PC-3 (cell line): ENCODE data around the gene SPOCD1.

ENCODE experiments used
- EZH2 ChIP-seq: fragments of 300-600 bp; sonication (generic); IDR thresholded peaks from one replicate; pipeline ENCODE4 v1.6.1; 2017; ENCODE audit warnings: antibody characterized with exemption, mild to moderate bottlenecking, low read length; ENCODE audit not compliant: unreplicated experiment
- EZH2phosphoT487 ChIP-seq: fragments of 300-600 bp; sonication (generic); IDR thresholded peaks from 2 replicates; pipeline ENCODE4 v1.6.1; 2018; ENCODE audit warnings: mild to moderate bottlenecking, antibody characterized with exemption, low read length, borderline replicate concordance
- TF ChIP-seq, protein P1 (sequence below): fragments of 300-600 bp; sonication (generic); conservative IDR thresholded peaks from 2 replicates; pipeline ENCODE4 v1.5.1; 2017; ENCODE audit warnings: antibody characterized with exemption, low read depth, mild to moderate bottlenecking, low read length

DNA sequence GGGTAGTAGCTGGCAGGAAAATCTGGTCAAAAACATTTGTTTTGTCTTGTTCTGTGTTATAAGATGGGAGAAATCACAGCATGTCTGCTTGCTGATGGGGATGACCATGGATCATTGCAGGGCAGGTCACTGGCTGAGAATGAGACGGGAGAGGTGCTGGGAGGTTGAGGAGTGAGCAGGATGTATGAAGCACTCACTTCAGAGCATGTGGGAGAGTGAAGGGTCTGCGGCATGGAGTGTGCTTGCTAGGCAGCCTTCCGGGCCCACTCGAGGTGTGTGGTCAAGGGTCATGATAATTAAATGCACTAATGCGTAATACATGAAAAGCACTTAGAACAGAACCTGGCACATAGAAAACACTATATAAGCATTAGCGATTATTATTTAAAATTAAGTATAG lies 42.0 kb upstream of the SPOCD1 start:
- TF ChIP-seq EZH2, result no peak
- TF ChIP-seq, protein P1, sequence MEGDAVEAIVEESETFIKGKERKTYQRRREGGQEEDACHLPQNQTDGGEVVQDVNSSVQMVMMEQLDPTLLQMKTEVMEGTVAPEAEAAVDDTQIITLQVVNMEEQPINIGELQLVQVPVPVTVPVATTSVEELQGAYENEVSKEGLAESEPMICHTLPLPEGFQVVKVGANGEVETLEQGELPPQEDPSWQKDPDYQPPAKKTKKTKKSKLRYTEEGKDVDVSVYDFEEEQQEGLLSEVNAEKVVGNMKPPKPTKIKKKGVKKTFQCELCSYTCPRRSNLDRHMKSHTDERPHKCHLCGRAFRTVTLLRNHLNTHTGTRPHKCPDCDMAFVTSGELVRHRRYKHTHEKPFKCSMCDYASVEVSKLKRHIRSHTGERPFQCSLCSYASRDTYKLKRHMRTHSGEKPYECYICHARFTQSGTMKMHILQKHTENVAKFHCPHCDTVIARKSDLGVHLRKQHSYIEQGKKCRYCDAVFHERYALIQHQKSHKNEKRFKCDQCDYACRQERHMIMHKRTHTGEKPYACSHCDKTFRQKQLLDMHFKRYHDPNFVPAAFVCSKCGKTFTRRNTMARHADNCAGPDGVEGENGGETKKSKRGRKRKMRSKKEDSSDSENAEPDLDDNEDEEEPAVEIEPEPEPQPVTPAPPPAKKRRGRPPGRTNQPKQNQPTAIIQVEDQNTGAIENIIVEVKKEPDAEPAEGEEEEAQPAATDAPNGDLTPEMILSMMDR, result no peak
- no peak for TF ChIP-seq EZH2phosphoT487
